Activated CD4-positive, alpha-beta T cell treated with anti-CD3 and anti-CD28 coated beads, Interleukin-2, amount 50 U/mL, for 24 hours (primary cell): ENCODE results near the gene RBBP9.
"Not testable (repeated sequence)": the region's sequence is repeated elsewhere in the genome, so short reads cannot be mapped to it uniquely, and the experiment has no call there.

ENCODE experiments used
- DNase-seq, 2 donors: peaks; one replicate each; pipeline ENCODE4 v3.0.0-alpha.2; 2020; ENCODE audit warnings: low read depth in 1 of 2, low spot score in 1 of 2

The RBBP9 gene

DNA sequence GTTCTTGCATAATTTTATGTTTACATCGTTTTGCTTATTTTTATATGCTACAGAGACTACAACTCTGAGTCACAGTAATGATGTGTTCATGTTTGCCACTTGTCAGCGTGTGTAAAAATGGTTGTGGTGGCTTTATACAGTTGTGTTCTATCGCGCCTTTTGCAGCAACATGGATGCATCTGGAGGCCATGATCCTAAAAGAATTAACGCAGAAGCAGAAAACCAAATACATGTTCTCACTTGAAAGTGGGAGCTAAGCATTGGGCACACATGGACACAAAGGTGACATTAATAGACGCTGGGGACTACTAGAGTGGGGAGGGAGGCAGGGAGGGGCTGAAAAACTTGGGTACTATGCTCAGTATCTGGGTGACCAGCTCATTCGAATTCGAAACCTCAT is 9.7 kb upstream of the RBBP9 start:
- DNase-seq: no peak

- no peak for DNase-seq
Observed at GRCh38 chr20:18504479-18505060, 7.5 kb upstream of the RBBP9 start.

- DNase-seq: not testable (repeated sequence)
Observed at GRCh38 chr20:18501672-18502071, 4.6 kb upstream of the RBBP9 start.

GRCh38 chr20:18497603-18498002 is 578 bp upstream of the RBBP9 start:
- no peak for DNase-seq

GRCh38 chr20:18496042-18496441 is 983 bp downstream of the RBBP9 start:
- DNase-seq: no peak

DNA sequence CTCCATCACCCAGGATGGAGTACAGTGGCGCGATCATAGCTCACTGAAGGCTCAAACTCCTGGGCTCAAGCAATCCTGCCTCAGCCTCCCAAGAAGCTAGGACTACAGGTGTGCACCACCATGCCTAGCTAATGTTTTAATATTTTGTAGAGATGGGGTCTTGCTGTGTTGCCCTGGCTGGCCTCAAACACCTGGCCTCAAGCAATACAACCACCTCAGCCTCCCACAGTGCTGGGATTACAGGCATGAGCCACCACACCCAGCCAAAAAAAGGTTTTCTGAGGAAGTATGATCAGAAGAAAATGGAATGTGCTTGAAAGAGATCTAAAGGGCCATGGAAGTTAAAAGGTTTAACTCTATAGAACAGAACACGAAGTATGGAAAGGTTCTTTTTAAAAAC is 8.7 kb downstream of the RBBP9 start:
- no peak for DNase-seq

- no peak for DNase-seq
Observed at GRCh38 chr20:18481596-18481995, 15.4 kb downstream of the RBBP9 start.

- no peak for DNase-seq
Observed at GRCh38 chr20:18477821-18478220, 19.2 kb downstream of the RBBP9 start.

DNA sequence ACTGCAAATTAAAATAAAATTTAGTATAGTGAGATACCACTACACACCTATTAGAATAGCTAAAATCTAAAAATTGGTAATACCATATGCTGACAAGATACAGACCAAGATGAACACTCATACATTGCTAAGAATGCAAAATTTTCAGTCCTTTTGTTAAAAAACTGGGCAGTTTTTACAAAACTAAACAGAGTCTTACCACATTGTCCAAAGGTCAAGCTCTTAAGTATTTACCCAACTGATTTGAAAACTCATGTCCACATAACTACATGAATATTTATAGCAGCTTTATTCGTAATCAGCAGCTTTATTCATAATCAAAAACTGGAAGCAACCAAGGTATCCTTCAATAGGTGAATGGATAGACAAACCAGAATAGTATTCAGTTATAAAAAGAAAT is 19.8 kb downstream of the RBBP9 start:
- no peak for DNase-seq

GRCh38 chr20:18466894-18467730 is 29.9 kb downstream of the RBBP9 start, which contains the start of the genes DZANK1 and POLR3F:
TSS of gene DZANK1 (minus strand) at chr20:18467030. CDS start at chr20:18465358, 1,672 bp downstream.
TSS of gene POLR3F (plus strand) at chr20:18467390. CDS start at chr20:18467507, 117 bp downstream.
- DNase-seq: peak; percentile 83 to 86

GRCh38 chr20:18466574-18466893 is 30.5 kb downstream of the RBBP9 start:
- no peak for DNase-seq

DNA sequence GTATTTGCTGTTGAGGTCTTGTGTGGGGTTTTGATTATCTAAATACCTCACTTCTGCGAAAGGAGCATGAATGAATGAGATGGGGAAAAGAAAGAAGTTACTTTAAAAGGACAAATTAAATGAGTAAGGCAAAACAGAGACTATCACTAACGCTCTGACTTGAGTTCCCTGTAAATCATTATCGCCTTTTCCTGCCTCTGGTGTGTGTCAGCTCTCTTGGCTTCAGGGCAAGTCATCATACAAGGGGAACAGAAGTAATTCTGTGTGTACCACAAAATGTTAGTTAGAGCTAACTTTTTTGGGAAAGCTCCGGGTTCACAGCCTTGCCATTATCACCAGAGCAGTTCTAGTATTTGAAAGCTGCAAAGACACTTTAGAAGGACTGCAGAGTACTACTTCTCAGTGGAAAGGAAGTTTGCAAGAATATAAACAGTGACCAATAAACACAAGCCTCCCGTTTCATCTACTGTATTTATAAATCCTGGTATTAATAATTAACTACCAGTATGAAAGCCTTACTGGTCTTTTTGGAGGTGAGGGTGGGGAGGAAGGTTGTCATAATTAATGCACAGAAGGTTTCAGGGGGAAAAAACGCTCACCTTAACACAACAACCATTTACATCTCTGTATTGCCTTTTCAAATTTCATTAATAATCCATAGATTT is 31.4 kb downstream of the RBBP9 start:
- no peak for DNase-seq

DNA sequence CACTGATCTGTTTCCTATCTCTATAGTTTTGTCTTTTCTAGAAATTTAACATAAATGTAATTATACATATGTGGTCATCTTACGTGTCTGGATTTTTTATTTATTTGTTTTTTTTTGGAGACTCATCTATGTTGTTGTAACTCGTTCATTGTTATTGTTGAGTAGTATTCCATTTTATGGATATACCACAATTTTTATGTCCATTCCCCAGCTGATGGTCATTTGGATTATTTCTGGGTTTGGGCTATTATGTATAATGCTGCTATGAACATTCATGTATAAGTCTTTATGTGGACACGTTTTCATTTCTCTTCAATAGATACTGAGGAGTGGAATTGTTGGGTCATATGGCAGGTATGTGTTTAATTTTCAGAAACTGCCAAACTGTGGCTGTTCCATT is 40.4 kb downstream of the RBBP9 start:
- DNase-seq: no peak

GRCh38 chr20:18443886-18444285 is 53.1 kb downstream of the RBBP9 start:
- no peak for DNase-seq

DNA sequence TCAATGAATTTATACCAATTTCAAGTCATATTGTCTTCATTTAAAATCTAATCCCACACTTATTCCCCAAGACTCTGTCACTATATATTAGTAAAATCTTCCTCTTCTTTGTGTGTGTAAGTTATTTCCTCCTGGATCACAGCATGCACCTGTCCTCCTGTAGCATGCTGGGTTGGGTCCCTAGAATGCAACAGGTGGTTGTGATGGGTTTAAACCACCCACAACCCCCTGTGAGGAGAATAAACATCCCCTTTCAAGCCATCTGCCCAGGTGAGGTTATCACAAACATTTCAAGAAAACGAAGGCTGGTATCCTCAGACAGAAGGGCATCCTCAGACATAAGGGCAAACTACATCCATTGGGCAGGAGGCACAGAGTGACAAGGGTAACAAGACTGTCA is 56.6 kb downstream of the RBBP9 start:
- DNase-seq: no peak

- no peak for DNase-seq
Observed at GRCh38 chr20:18436847-18437246, 60.2 kb downstream of the RBBP9 start.
